Measurements from ENCODE around the gene LRMDA.

GRCh38 chr10:76548716-76549115 is 1117.3 kb downstream of the LRMDA start:
- TF ChIP-seq POLR2A (IDR thresholded peaks at IDR 0.05), result no peak
- TF ChIP-seq CTCF (IDR thresholded peaks at IDR 0.05), result no peak
